HepG2 (cell line): ENCODE measurements around the gene SEC14L2. TPM values are rescaled to one million over a fixed set of nuclear protein-coding genes. Genes with fewer than 3 reads are reported as not detected.

Experiments
- ATAC-seq: fragments of 200-7000 bp; cut with Tn5 transposase; 3 replicates; pipeline ENCODE4 v1.9.1; 2020; ENCODE audit warnings: mild to moderate bottlenecking, moderate library complexity
- BruUV-seq: library from RNA; stranded (reverse); fragments of 400-500 nt; replicated peaks from 2 replicates; lab custom pipeline; 2021; lab: Mats Ljungman, UMichigan
- CTCF ChIA-PET: fragments of 300-600 bp; formaldehyde crosslinking; extraction: SDS; loops from one replicate; lab custom pipeline; 2021; ENCODE audit warnings: low total read pairs, inconsistent platforms, low intra/inter-chr PET ratio; lab: Yijun Ruan, JAX
- POLR2A ChIA-PET: fragments of 350-600 bp; sonication (Branson Sonifier 250); formaldehyde crosslinking; loops from one replicate; lab custom pipeline; 2020; ENCODE audit warnings: antibody characterized with exemption, inconsistent platforms; lab: Yijun Ruan, JAX
- DNase-seq: peaks from one replicate; pipeline ENCODE4 v3.0.0-alpha.2; 2015; ENCODE audit warnings: low spot score
- FAIRE-seq: peaks from 3 replicates; lab custom pipeline; 2011; peaks lifted over from hg19 to GRCh38; lab: Jason Lieb, UNC
- H2AFZ ChIP-seq: one replicate; pipeline ENCODE4 v1.6.1; 2011; ENCODE audit warnings: low read length, inconsistent platforms
- H3K27ac ChIP-seq: fragments of 300-600 bp; 3 replicates; pipeline ENCODE4 v1.8.0; 2011; ENCODE audit warnings: mixed run types, mild to moderate bottlenecking, mixed read lengths, low read length, inconsistent platforms; ENCODE audit not compliant: insufficient read depth; ENCODE audit errors: extremely low read length
- H3K27me3 ChIP-seq, 2 experiments: fragments of 200-600 bp in 1 of 2; 2 replicates in 1 of 2; 3 replicates in 1 of 2; pipeline versions ENCODE4 v1.6.0 to v1.8.0; 2011; ENCODE audit warnings: low read length in 2 of 2, mild to moderate bottlenecking in 2 of 2, moderate library complexity in 2 of 2, inconsistent platforms in 1 of 2; ENCODE audit not compliant: insufficient read depth in 2 of 2, control insufficient read depth in 1 of 2
- H3K36me3 ChIP-seq, 2 experiments: fragments of 200-600 bp in 1 of 2; replicated peaks in 1 of 2; 2 replicates in 1 of 2; 3 replicates in 1 of 2; pipeline versions ENCODE4 v1.5.1 to v1.8.0; 2011; ENCODE audit warnings: low read length in 2 of 2, inconsistent platforms in 1 of 2; ENCODE audit not compliant: insufficient read depth in 2 of 2, control insufficient read depth in 1 of 2
- H3K4me1 ChIP-seq: 2 replicates; pipeline ENCODE4 v1.5.1; 2012; ENCODE audit warnings: low read length, inconsistent platforms; ENCODE audit not compliant: insufficient read depth
- H3K4me2 ChIP-seq: 2 replicates; pipeline ENCODE4 v1.6.0; 2011; ENCODE audit warnings: low read depth, low read length, inconsistent platforms
- H3K4me3 ChIP-seq, 3 experiments: fragments of 200-600 bp in 1 of 3; sonication (generic), shearing (Covaris generic) in 1 of 3; replicated peaks in 1 of 3; 2 replicates each; pipeline ENCODE4 v1.5.1; 2011 to 2016; ENCODE audit warnings: low read length in 3 of 3, inconsistent platforms in 2 of 3, low read depth in 2 of 3, mild to moderate bottlenecking in 2 of 3, control low read depth in 1 of 3, mixed read lengths in 1 of 3; ENCODE audit not compliant: insufficient read depth in 1 of 3
- H3K79me2 ChIP-seq: one replicate; pipeline ENCODE4 v1.6.1; 2011; ENCODE audit warnings: low read length, inconsistent platforms; ENCODE audit not compliant: insufficient read depth
- H3K9ac ChIP-seq: 2 replicates; pipeline ENCODE4 v1.6.0; 2011; ENCODE audit warnings: mild to moderate bottlenecking, low read depth, low read length, inconsistent platforms; ENCODE audit not compliant: insufficient read depth
- H3K9me3 ChIP-seq: 2 replicates; pipeline ENCODE4 v1.5.1; 2012; ENCODE audit warnings: mild to moderate bottlenecking, low read length
- H4K20me1 ChIP-seq: 2 replicates; pipeline ENCODE4 v1.6.0; 2011; ENCODE audit warnings: inconsistent platforms, mild to moderate bottlenecking, low read length, moderate library complexity; ENCODE audit not compliant: insufficient read depth
- ATF7-NPFF ChIP-seq: sonication (generic); formaldehyde crosslinking; IDR thresholded peaks from 2 replicates; pipeline ENCODE4 v1.8.1; 2023; ENCODE audit warnings: mild to moderate bottlenecking, low read depth, missing genetic modification reagents, moderate library complexity
- BCL6 ChIP-seq: IDR thresholded peaks from 2 replicates; pipeline ENCODE4 v1.6.1; 2016; ENCODE audit warnings: missing genetic modification reagents, missing compliant biosample characterization
- CENPBD1 ChIP-seq: sonication (generic); formaldehyde crosslinking; IDR thresholded peaks from 2 replicates; pipeline ENCODE4 v1.8.0; 2022; ENCODE audit warnings: missing genetic modification reagents, low read depth, mild to moderate bottlenecking, borderline replicate concordance
- CENPT ChIP-seq: sonication (generic); formaldehyde crosslinking; IDR thresholded peaks from 2 replicates; pipeline ENCODE4 v1.8.0; 2022; ENCODE audit warnings: low read depth, mild to moderate bottlenecking, moderate library complexity, missing genetic modification reagents
- DRAP1 ChIP-seq: IDR thresholded peaks from 2 replicates; pipeline ENCODE4 v1.6.1; 2016; ENCODE audit warnings: missing genetic modification reagents, missing compliant biosample characterization
- HNF1A ChIP-seq, 2 experiments: sonication (generic) in 1 of 2; formaldehyde crosslinking in 1 of 2; IDR thresholded peaks; 2 replicates each; pipeline versions ENCODE4 v1.4.0 to v1.6.1; 2016 to 2020; ENCODE audit warnings: borderline replicate concordance in 1 of 2, low read depth in 1 of 2, mild to moderate bottlenecking in 1 of 2, missing genetic modification reagents in 1 of 2
- HOXA3 ChIP-seq: sonication (generic); formaldehyde crosslinking; IDR thresholded peaks from 2 replicates; pipeline ENCODE4 v1.5.0; 2020; ENCODE audit warnings: missing genetic modification reagents
- MZF1 ChIP-seq: sonication (generic); formaldehyde crosslinking; IDR thresholded peaks from 2 replicates; pipeline ENCODE4 v1.8.1; 2023; ENCODE audit warnings: mild to moderate bottlenecking, missing genetic modification reagents, borderline replicate concordance
- NKX3-1 ChIP-seq: sonication (generic); formaldehyde crosslinking; IDR thresholded peaks from 2 replicates; pipeline ENCODE4 v1.5.0; 2020; ENCODE audit warnings: missing genetic modification reagents
- PHF20 ChIP-seq: sonication (generic); formaldehyde crosslinking; IDR thresholded peaks from 2 replicates; pipeline ENCODE4 v1.5.0; 2020; ENCODE audit warnings: mild to moderate bottlenecking, missing genetic modification reagents
- POGZ ChIP-seq: sonication (generic); formaldehyde crosslinking; IDR thresholded peaks from 2 replicates; pipeline ENCODE4 v1.4.0; 2020; ENCODE audit warnings: mild to moderate bottlenecking, missing genetic modification reagents
- TSC22D2 ChIP-seq: sonication (generic); formaldehyde crosslinking; IDR thresholded peaks from 2 replicates; pipeline ENCODE4 v1.5.1; 2020; ENCODE audit warnings: missing genetic modification reagents, mild to moderate bottlenecking, borderline replicate concordance
- ZNF512B ChIP-seq: sonication (generic); formaldehyde crosslinking; IDR thresholded peaks from 2 replicates; pipeline ENCODE4 v1.5.1; 2020; ENCODE audit warnings: missing genetic modification reagents, mild to moderate bottlenecking, borderline replicate concordance
- ZNF546 ChIP-seq: sonication (generic); formaldehyde crosslinking; conservative IDR thresholded peaks from 2 replicates; pipeline ENCODE4 v1.8.1; 2023; ENCODE audit warnings: mild to moderate bottlenecking, missing genetic modification reagents
- ZNF703 ChIP-seq: sonication (generic); formaldehyde crosslinking; IDR thresholded peaks from 2 replicates; pipeline ENCODE4 v1.5.1; 2020; ENCODE audit warnings: missing genetic modification reagents, mild to moderate bottlenecking, moderate library complexity, borderline replicate concordance
- ZSCAN30 ChIP-seq: sonication (generic); formaldehyde crosslinking; IDR thresholded peaks from 2 replicates; pipeline ENCODE4 v1.5.0; 2020; ENCODE audit warnings: mild to moderate bottlenecking, missing genetic modification reagents
- WGBS: methylation state at CpG from one replicate; pipeline ENCODE4 v1.1.6; 2017; ENCODE audit warnings: low lambda C conversion rate; 5-methylcytosine and 5-hydroxymethylcytosine counted together
- in situ Hi-C: cut with HindIII; loops from 2 replicates; pipeline ENCODE4 v1.10.0; 2017; ENCODE audit warnings: low pct_unique_long_range_greater_than_20kb; ENCODE audit not compliant: extremely low pct_ligation_motif_present
- intact Hi-C: fragments of 100-400 bp; cut with micrococcal nuclease; formaldehyde crosslinking; loops from one replicate; pipeline ENCODE4 v1.10.0; 2022; ENCODE audit not compliant: unreplicated experiment
- polyA plus RNA-seq, 8 experiments: library from polyadenylated mRNA; depleted of rRNA in 3 of 8; stranded (reverse) in 7 of 8; unstranded in 1 of 8; fragments of >200 nt; fragmentation: Illumina TruSeq in 4 of 8; extraction: Trizol in 4 of 8; gene quantifications; 2 replicates each; pipeline versions ENCODE4 v1.2.1 to v1.2.3, GENCODE V29; 2011 to 2016; ENCODE audit warnings: low read depth in 4 of 8, missing spikeins in 1 of 8, mixed read lengths in 1 of 8; ENCODE audit not compliant: insufficient read depth in 1 of 8
- total RNA-seq, 5 experiments: library from RNA; depleted of rRNA; stranded (reverse); fragments of >200 nt; fragmentation: Illumina TruSeq; extraction: Trizol; gene quantifications; 2 replicates each; pipeline ENCODE4 v1.2.3, GENCODE V29; 2016; ENCODE audit warnings: low read depth in 1 of 5

The SEC14L2 gene
- total and polyA plus RNA-seq, 2 of the 13 experiments (the other 11 are each of a cell fraction or from before 2014, with no cell fraction given), result 4.1 to 5.1 TPM

GRCh38 chr22:30358541-30358940 is 38.3 kb upstream of the SEC14L2 start:
- TSS peak; percentile 49 for BruUV-seq
- peaks cover 27% of the 10 kb centered on the region for H3K79me2 ChIP-seq
- H3K4me3 ChIP-seq, result no peak overlapping the region
- DNase-seq (no peak), ATAC-seq (no peak), FAIRE-seq (no peak)
- no peaks in the 10 kb centered on the region for H3K9me3 ChIP-seq
- no peaks in the 10 kb centered on the region; a peak in 2 of 5 replicates for H3K27me3 ChIP-seq
- in situ Hi-C loops (no loop called here), intact Hi-C loops (no loop called here)
- no peak for TF ChIP-seq ZNF703 (CRISPR knock-in tag)
- no peak for TF ChIP-seq POGZ (CRISPR knock-in tag)
- no peak for TF ChIP-seq MZF1 (CRISPR knock-in tag)
- no peak for TF ChIP-seq ZNF512B (CRISPR knock-in tag)
- TF ChIP-seq HNF1A (IDR thresholded peaks at IDR 0.05; ENCODE audit: low read depth), result no peak
- TF ChIP-seq HNF1A (CRISPR knock-in tag; IDR thresholded peaks at IDR 0.05; ENCODE audit: borderline replicate concordance), result no peak
- TF ChIP-seq ATF7-NPFF (CRISPR knock-in tag), result no peak
- no peak for TF ChIP-seq ZSCAN30 (CRISPR knock-in tag)
- no peak for TF ChIP-seq NKX3-1 (CRISPR knock-in tag)
- no peak for TF ChIP-seq CENPBD1 (CRISPR knock-in tag)
- TF ChIP-seq BCL6 (CRISPR knock-in tag), result no peak
- no peak for TF ChIP-seq DRAP1 (CRISPR knock-in tag)
- TF ChIP-seq HOXA3, result no peak
- TF ChIP-seq CENPT (CRISPR knock-in tag), result no peak
- TF ChIP-seq PHF20 (CRISPR knock-in tag), result no peak
- TF ChIP-seq ZNF546 (CRISPR knock-in tag), result no peak
- TF ChIP-seq TSC22D2, result no peak
- WGBS, result 79% methylated on average over 5 of the region's 6 CpGs
- no peak overlapping the region for H3K27ac ChIP-seq
- no peak overlapping the region for H3K9ac ChIP-seq
- peaks cover 35% of the 10 kb centered on the region for H3K4me1 ChIP-seq
- no peak overlapping the region for H3K4me2 ChIP-seq
- H3K36me3 ChIP-seq, result peaks cover 0 to 12% of the 10 kb centered on the region in 2 experiments; a peak in 1 of 5 replicates
- ChIA-PET CTCF (no interaction called here), POLR2A (interaction anchor here (0.6 kb wide), 1 partner anchor 16 kb away, joined by 3 read pairs; no protein-coding TSS in a partner anchor)
- peaks cover 19% of the 10 kb centered on the region for H4K20me1 ChIP-seq
- no peak overlapping the region for H2AFZ ChIP-seq
